K562 (cell line): Measurements from ENCODE around the gene ARFGEF2. TPM values are rescaled to one million over a fixed set of nuclear protein-coding genes. Genes with fewer than 3 reads are reported as not detected.

Source experiments
- ATAC-seq: fragments of 200-7000 bp; cut with Tn5 transposase; 3 replicates; pipeline ENCODE4 v1.9.1; 2020; ENCODE audit warnings: moderate library complexity
- BruUV-seq: library from RNA; stranded (reverse); fragments of 400-500 nt; replicated peaks from 2 replicates; lab custom pipeline; 2021; lab: Mats Ljungman, UMichigan
- CTCF ChIA-PET: fragments of 300-600 bp; formaldehyde crosslinking; extraction: SDS; loops from one replicate; lab custom pipeline; 2021; ENCODE audit warnings: low intra/inter-chr PET ratio; lab: Yijun Ruan, JAX
- POLR2A ChIA-PET: fragments of 300-600, 350-650 bp; sonication (Branson Sonifier 250); formaldehyde crosslinking; extraction: SDS; loops from one replicate; lab custom pipeline; 2021; ENCODE audit warnings: antibody characterized with exemption, inconsistent platforms; lab: Yijun Ruan, JAX
- DNase-seq, 4 experiments: peaks; one replicate each; pipeline versions ENCODE4 v3.0.0 to v3.0.0-alpha.2; 2011 to 2018; ENCODE audit warnings: low spot score in 3 of 4, mixed read lengths in 3 of 4; ENCODE audit errors: extremely low read depth in 1 of 4
- FAIRE-seq: peaks from 2 replicates; lab custom pipeline; 2011; peaks lifted over from hg19 to GRCh38; lab: Jason Lieb, UNC
- H2AFZ ChIP-seq: 2 replicates; pipeline ENCODE4 v1.6.0; 2011; ENCODE audit warnings: low read depth, low read length, control low read depth, inconsistent platforms
- H3K27ac ChIP-seq: fragments of 200-600 bp; 3 replicates; pipeline ENCODE4 v1.8.0; 2011; ENCODE audit warnings: low read depth, mild to moderate bottlenecking, control low read depth, inconsistent platforms, low read length, moderate library complexity, mixed read lengths; ENCODE audit errors: extremely low read depth
- H3K27me3 ChIP-seq, 2 experiments: fragments of 300-600 bp in 1 of 2; 2 replicates in 1 of 2; 3 replicates in 1 of 2; pipeline versions ENCODE4 v1.6.0 to v1.8.0; 2011; ENCODE audit warnings: inconsistent platforms in 2 of 2, low read length in 2 of 2, mild to moderate bottlenecking in 1 of 2, mixed read lengths in 1 of 2, moderate library complexity in 1 of 2; ENCODE audit not compliant: control insufficient read depth in 2 of 2, insufficient read depth in 2 of 2
- H3K36me3 ChIP-seq: fragments of 300-600 bp; 3 replicates; pipeline ENCODE4 v1.8.0; 2011; ENCODE audit warnings: mild to moderate bottlenecking, low read length, inconsistent platforms; ENCODE audit not compliant: control insufficient read depth, insufficient read depth
- H3K4me1 ChIP-seq, 2 experiments: fragments of 200-600 bp in 1 of 2; replicated peaks in 1 of 2; 2 replicates in 1 of 2; 3 replicates in 1 of 2; pipeline versions ENCODE4 v1.5.1 to v1.8.0; 2011; ENCODE audit warnings: inconsistent platforms in 2 of 2, low read length in 2 of 2, mild to moderate bottlenecking in 1 of 2, mixed read lengths in 1 of 2, moderate library complexity in 1 of 2; ENCODE audit not compliant: control insufficient read depth in 2 of 2, insufficient read depth in 2 of 2
- H3K4me2 ChIP-seq: 2 replicates; pipeline ENCODE4 v1.6.1; 2011; ENCODE audit warnings: low read length, control low read depth, inconsistent platforms, mixed read lengths; ENCODE audit not compliant: insufficient read depth
- H3K4me3 ChIP-seq: fragments of 200-600 bp; sonication (generic), shearing (Covaris generic); 2 replicates; pipeline ENCODE4 v1.5.1; 2016; ENCODE audit warnings: control low read depth, inconsistent platforms
- H3K79me2 ChIP-seq: fragments of 200-600 bp; 3 replicates; pipeline ENCODE4 v1.8.0; 2011; ENCODE audit warnings: low read length, inconsistent platforms; ENCODE audit not compliant: control insufficient read depth, insufficient read depth
- H3K9ac ChIP-seq, 2 experiments: 2 replicates each; pipeline versions ENCODE4 v1.6.0 to v1.6.1; 2011; ENCODE audit warnings: low read depth in 2 of 2, low read length in 2 of 2, control low read depth in 1 of 2, inconsistent platforms in 1 of 2, mild to moderate bottlenecking in 1 of 2, mixed read lengths in 1 of 2; ENCODE audit not compliant: insufficient read depth in 1 of 2
- H3K9me1 ChIP-seq: one replicate; pipeline ENCODE4 v1.6.0; 2011; ENCODE audit warnings: inconsistent platforms, mild to moderate bottlenecking, low read length, moderate library complexity; ENCODE audit not compliant: control insufficient read depth, insufficient read depth
- H3K9me3 ChIP-seq: replicated peaks from 2 replicates; pipeline ENCODE4 v1.5.1; 2011; ENCODE audit warnings: low read depth, low read length, inconsistent platforms; ENCODE audit not compliant: control insufficient read depth, insufficient read depth
- H4K20me1 ChIP-seq: replicated peaks from 2 replicates; pipeline ENCODE4 v1.6.1; 2011; ENCODE audit warnings: low read length, inconsistent platforms, mixed read lengths; ENCODE audit not compliant: control insufficient read depth, insufficient read depth
- CSDE1 ChIP-seq, 2 experiments: fragments of 450-650 bp; IDR thresholded peaks; 2 replicates each; pipeline ENCODE4 v1.6.1; 2016; ENCODE audit warnings: mild to moderate bottlenecking in 1 of 2
- NR1H2 ChIP-seq: sonication (generic); formaldehyde crosslinking; IDR thresholded peaks from 2 replicates; pipeline ENCODE4 v1.4.0; 2020; ENCODE audit warnings: mild to moderate bottlenecking, missing genetic modification reagents
- RUNX1 ChIP-seq: sonication (generic); IDR thresholded peaks from 2 replicates; pipeline ENCODE4 v1.6.1; 2016; ENCODE audit warnings: antibody characterized with exemption, low read depth
- SUPT5H ChIP-seq: fragments of 450-650 bp; IDR thresholded peaks from 2 replicates; pipeline ENCODE4 v1.6.1; 2016
- ZKSCAN1 ChIP-seq: fragments of 150-350 bp; IDR thresholded peaks from 2 replicates; pipeline ENCODE4 v1.6.1; 2016; ENCODE audit warnings: low read depth, low read length
- ZNF134 ChIP-seq: fragments of 250-450 bp; sonication (Bioruptor Pico); conservative IDR thresholded peaks from 2 replicates; pipeline ENCODE4 v1.4.0; 2020
- WGBS: fragments of 100-300 bp; shearing (Covaris generic); methylation state at CpG from one replicate; pipeline ENCODE4 v1.1.6; 2016; ENCODE audit warnings: low coverage, mixed read lengths; ENCODE audit not compliant: insufficient coverage; ENCODE audit errors: missing lambda C conversion rate; 5-methylcytosine and 5-hydroxymethylcytosine counted together
- in situ Hi-C: fragments of 300-500 bp; cut with MboI; formaldehyde crosslinking; loops from 4 replicates; pipeline ENCODE4 v1.15.0; 2018; ENCODE audit warnings: inconsistent platforms, mixed read lengths
- intact Hi-C: fragments of 100-400 bp; cut with micrococcal nuclease; formaldehyde crosslinking; loops from 2 replicates; pipeline ENCODE4 v1.14.2; 2022
- polyA plus RNA-seq, 8 experiments: library from polyadenylated mRNA; depleted of rRNA in 4 of 8; stranded (reverse) in 5 of 8; unstranded in 3 of 8; fragments of >200 nt; fragmentation: Nextera tagmentation in 2 of 8; fragmentation: Illumina TruSeq in 1 of 8; extraction: Ambion mirVana in 2 of 8; extraction: Trizol in 1 of 8; gene quantifications; 2 replicates each; pipeline versions ENCODE4 v1.2.1 to v1.2.3, GENCODE V29; 2011 to 2014; ENCODE audit warnings: inconsistent platforms in 1 of 8, missing spikeins in 1 of 8
- total RNA-seq, 7 experiments: library from RNA; depleted of rRNA in 6 of 7; stranded (reverse); fragments of >200 nt in 6 of 7; fragmentation: Illumina TruSeq in 2 of 7; extraction: Trizol in 2 of 7; gene quantifications; 2 replicates each; pipeline versions ENCODE4 v1.2.1 to v1.2.3, GENCODE V29; 2011 to 2021; ENCODE audit warnings: low replicate concordance in 1 of 7
- TF ChIP-seq, protein P1 (sequence below): fragments of 450-650 bp; formaldehyde crosslinking; IDR thresholded peaks from 2 replicates; pipeline ENCODE4 v1.4.0; 2022; ENCODE audit warnings: missing genetic modification characterization
- TF ChIP-seq, protein P2 (sequence below): fragments of 250-450 bp; sonication (Bioruptor Pico); IDR thresholded peaks from 2 replicates; pipeline ENCODE4 v1.4.0; 2020; ENCODE audit warnings: mild to moderate bottlenecking, moderate library complexity

The ARFGEF2 gene
- total and polyA plus RNA-seq, 9 of the 15 experiments (the other 6 are each of a cell fraction or from before 2014, with no cell fraction given) = 4.2 to 18.8 (median 13.7) TPM

DNA sequence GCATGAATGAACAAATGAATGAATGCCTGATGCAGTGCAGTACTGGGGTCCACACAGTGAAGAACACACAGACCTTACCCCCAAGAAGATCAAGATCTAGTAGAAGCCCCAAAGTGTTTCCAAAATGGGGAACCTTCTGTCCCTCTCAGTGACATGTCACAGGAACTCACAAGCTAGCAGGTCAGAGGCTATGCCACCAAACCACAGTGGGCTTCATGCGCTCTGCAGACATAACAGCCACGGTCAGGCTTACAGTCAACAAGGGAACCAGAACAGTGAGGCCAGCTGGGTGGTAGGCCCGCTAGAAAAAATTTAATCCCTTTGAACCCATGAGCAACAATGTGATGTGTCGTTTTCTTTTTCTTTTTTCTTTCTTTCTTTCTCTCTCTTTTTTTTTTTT, 20.2 kb upstream of the ARFGEF2 start:
- in situ Hi-C loops = no loop called here
- Histone ChIP-seq H3K9ac (no peak overlapping the region), H3K36me3 (no peaks in the 10 kb centered on the region), H3K27me3 (peaks cover 19 to 24% of the 10 kb centered on the region in 2 experiments), H3K4me3 (no peak overlapping the region), H3K4me2 (no peak overlapping the region), H3K27ac (no peak overlapping the region), H3K9me3 (no peaks in the 10 kb centered on the region), H3K4me1 (no peaks in the 10 kb centered on the region), H3K9me1 (no peaks in the 10 kb centered on the region), H3K79me2 (no peaks in the 10 kb centered on the region), H2AFZ (no peak overlapping the region), H4K20me1 (peaks cover 4% of the 10 kb centered on the region; the same call in 1 of the 2 replicates)
- no peak for ATAC-seq
- intact Hi-C loops = no loop called here
- CTCF ChIA-PET = interaction anchor here (1.1 kb wide), 1 partner anchor 244 kb away, joined by 3 read pairs; no protein-coding TSS in a partner anchor
- no TSS peak for BruUV-seq
- no peak for FAIRE-seq
- 4% methylated on average over 4 of the region's 4 CpGs for WGBS
- POLR2A ChIA-PET = interaction anchor here (0.5 kb wide), 1 partner anchor 20 kb away, joined by 3 read pairs; no protein-coding TSS in a partner anchor
- no peak for DNase-seq
- TF ChIP-seq RUNX1 = no peak
- TF ChIP-seq ZKSCAN1 = peak; percentile 73

DNA sequence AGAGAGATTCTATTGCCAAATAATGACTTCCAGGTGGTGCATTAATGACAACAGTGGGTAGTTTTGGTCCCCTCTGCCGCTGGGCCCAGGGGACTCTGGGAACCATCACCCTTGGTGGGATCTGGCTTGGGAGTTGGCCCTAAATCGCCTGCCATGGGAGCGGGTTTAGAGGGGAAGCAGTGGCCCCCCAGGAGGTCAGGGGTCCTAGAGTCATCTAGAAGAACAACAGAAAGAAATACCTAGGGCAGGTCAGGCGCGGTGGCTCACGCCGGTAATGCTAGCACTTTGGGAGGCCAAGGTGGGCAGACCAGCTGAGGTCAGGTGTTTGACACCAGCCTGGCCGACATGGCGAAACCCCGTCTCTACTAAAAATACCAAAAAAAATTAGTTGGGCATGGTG, 17.8 kb upstream of the ARFGEF2 start:
- H3K4me2 ChIP-seq = no peak overlapping the region
- H3K9ac ChIP-seq = no peak overlapping the region
- 10% methylated on average over 10 of the region's 10 CpGs for WGBS
- DNase-seq (no peak), FAIRE-seq (no peak), ATAC-seq (no peak)
- H3K36me3 ChIP-seq = no peaks in the 10 kb centered on the region
- no peaks in the 10 kb centered on the region for H3K9me1 ChIP-seq
- no peak overlapping the region for H3K27ac ChIP-seq
- no peaks in the 10 kb centered on the region for H3K9me3 ChIP-seq
- H3K4me3 ChIP-seq = no peak overlapping the region
- ChIA-PET POLR2A (interaction anchor here (1.5 kb wide), 1 partner anchor 246 kb away, joined by 3 read pairs; no protein-coding TSS in a partner anchor), CTCF (interaction anchor here (0.6 to 4.8 kb wide), 3 partner anchors 242 to 995 kb away, joined by 3 to 111 read pairs (median 7); no protein-coding TSS in a partner anchor)
- in situ Hi-C loops = no loop called here
- H4K20me1 ChIP-seq = peaks cover 4% of the 10 kb centered on the region; the same call in 1 of the 2 replicates
- no TSS peak for BruUV-seq
- intact Hi-C loops = no loop called here
- H3K79me2 ChIP-seq = no peaks in the 10 kb centered on the region
- H2AFZ ChIP-seq = no peak overlapping the region
- TF ChIP-seq SUPT5H (no peak), CSDE1 (IDR thresholded peaks at IDR 0.05) (no peak), ZNF134 (CRISPR knock-in tag) (no peak), NR1H2 (no peak)
- TF ChIP-seq, protein P1, sequence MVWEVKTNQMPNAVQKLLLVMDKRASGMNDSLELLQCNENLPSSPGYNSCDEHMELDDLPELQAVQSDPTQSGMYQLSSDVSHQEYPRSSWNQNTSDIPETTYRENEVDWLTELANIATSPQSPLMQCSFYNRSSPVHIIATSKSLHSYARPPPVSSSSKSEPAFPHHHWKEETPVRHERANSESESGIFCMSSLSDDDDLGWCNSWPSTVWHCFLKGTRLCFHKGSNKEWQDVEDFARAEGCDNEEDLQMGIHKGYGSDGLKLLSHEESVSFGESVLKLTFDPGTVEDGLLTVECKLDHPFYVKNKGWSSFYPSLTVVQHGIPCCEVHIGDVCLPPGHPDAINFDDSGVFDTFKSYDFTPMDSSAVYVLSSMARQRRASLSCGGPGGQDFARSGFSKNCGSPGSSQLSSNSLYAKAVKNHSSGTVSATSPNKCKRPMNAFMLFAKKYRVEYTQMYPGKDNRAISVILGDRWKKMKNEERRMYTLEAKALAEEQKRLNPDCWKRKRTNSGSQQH (CRISPR knock-in tag) = no peak
- TF ChIP-seq, protein P2, sequence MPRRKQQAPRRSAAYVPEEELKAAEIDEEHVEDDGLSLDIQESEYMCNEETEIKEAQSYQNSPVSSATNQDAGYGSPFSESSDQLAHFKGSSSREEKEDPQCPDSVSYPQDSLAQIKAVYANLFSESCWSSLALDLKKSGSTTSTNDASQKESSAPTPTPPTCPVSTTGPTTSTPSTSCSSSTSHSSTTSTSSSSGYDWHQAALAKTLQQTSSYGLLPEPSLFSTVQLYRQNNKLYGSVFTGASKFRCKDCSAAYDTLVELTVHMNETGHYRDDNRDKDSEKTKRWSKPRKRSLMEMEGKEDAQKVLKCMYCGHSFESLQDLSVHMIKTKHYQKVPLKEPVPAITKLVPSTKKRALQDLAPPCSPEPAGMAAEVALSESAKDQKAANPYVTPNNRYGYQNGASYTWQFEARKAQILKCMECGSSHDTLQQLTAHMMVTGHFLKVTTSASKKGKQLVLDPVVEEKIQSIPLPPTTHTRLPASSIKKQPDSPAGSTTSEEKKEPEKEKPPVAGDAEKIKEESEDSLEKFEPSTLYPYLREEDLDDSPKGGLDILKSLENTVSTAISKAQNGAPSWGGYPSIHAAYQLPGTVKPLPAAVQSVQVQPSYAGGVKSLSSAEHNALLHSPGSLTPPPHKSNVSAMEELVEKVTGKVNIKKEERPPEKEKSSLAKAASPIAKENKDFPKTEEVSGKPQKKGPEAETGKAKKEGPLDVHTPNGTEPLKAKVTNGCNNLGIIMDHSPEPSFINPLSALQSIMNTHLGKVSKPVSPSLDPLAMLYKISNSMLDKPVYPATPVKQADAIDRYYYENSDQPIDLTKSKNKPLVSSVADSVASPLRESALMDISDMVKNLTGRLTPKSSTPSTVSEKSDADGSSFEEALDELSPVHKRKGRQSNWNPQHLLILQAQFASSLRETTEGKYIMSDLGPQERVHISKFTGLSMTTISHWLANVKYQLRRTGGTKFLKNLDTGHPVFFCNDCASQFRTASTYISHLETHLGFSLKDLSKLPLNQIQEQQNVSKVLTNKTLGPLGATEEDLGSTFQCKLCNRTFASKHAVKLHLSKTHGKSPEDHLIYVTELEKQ = no peak
- TF ChIP-seq, all 486 proteins: peak for 0
- Histone ChIP-seq H3K4me1 (no peaks in the 10 kb centered on the region), H3K27me3 (peaks cover 16 to 28% of the 10 kb centered on the region in 2 experiments)
